Fibroblast of pulmonary artery (primary cell): ENCODE measurements around the gene ANKRD44.
A peak's percentile ranks its signal among the peaks of the same experiment; 100 is the strongest.

Experiments
- DNase-seq: peaks from one replicate; pipeline ENCODE4 v3.0.0-alpha.2; 2010; ENCODE audit warnings: low read depth
- H3K4me3 ChIP-seq: replicated peaks from 2 replicates; pipeline ENCODE4 v1.5.1; 2011; ENCODE audit warnings: low read depth, mild to moderate bottlenecking, control low read depth, low read length, moderate library complexity
- CTCF ChIP-seq: IDR thresholded peaks from 2 replicates; pipeline ENCODE4 v1.5.1; 2011; ENCODE audit warnings: mild to moderate bottlenecking, control low read depth, low read length, inconsistent platforms; ENCODE audit errors: missing control alignments

The ANKRD44 gene

GRCh38 chr2:197229509-197230443, 80.8 kb downstream of the ANKRD44 start:
- no peak for TF ChIP-seq CTCF
- peak; percentile 30 for DNase-seq
- no peak overlapping the region for H3K4me3 ChIP-seq

- DNase-seq, result no peak
- no peak overlapping the region for H3K4me3 ChIP-seq
- TF ChIP-seq CTCF, result no peak
Measured at GRCh38 chr2:197223451-197223850, 87.1 kb downstream of the ANKRD44 start.

GRCh38 chr2:197219636-197220035, 90.9 kb downstream of the ANKRD44 start:
- TF ChIP-seq CTCF, result no peak
- DNase-seq, result peak; percentile 31
- H3K4me3 ChIP-seq, result no peak overlapping the region

GRCh38 chr2:197217541-197217940, 93.0 kb downstream of the ANKRD44 start:
- H3K4me3 ChIP-seq, result no peak overlapping the region
- TF ChIP-seq CTCF, result no peak
- DNase-seq, result no peak

- peak overlapping the region; percentile 2 for H3K4me3 ChIP-seq
- DNase-seq, result peak; percentile 31
- no peak for TF ChIP-seq CTCF
Measured at GRCh38 chr2:197216361-197216979, 94.1 kb downstream of the ANKRD44 start.

- TF ChIP-seq CTCF, result no peak
- H3K4me3 ChIP-seq, result peak overlapping the region; percentile 2
- peak; percentile 51 for DNase-seq
Measured at GRCh38 chr2:197215748-197216360, 94.7 kb downstream of the ANKRD44 start.
